Right lobe of liver (tissue), 4 donors: Measurements from ENCODE around the gene CDH23.

Source experiments
- POLR2A ChIP-seq: fragments of 450-650 bp; IDR thresholded peaks from one replicate; pipeline ENCODE4 v1.6.1; 2017; ENCODE audit warnings: antibody characterized with exemption, mild to moderate bottlenecking
- TF ChIP-seq, protein P1 (sequence below), 4 donors: fragments of 200-600 bp in 3 of 4; fragments of 450-650 bp in 1 of 4; IDR thresholded peaks; one replicate each; pipeline versions ENCODE4 v1.5.1 to v1.8.0; 2016 to 2022; ENCODE audit warnings: antibody characterized with exemption in 4 of 4, mild to moderate bottlenecking in 2 of 4
- donor health status: DM: no; HTN: no; CAD: no.
- donor health status: DM: no; HTN: no; CAD: no.
- donor health status: DM: no; HTN: yes; CAD: no.

DNA sequence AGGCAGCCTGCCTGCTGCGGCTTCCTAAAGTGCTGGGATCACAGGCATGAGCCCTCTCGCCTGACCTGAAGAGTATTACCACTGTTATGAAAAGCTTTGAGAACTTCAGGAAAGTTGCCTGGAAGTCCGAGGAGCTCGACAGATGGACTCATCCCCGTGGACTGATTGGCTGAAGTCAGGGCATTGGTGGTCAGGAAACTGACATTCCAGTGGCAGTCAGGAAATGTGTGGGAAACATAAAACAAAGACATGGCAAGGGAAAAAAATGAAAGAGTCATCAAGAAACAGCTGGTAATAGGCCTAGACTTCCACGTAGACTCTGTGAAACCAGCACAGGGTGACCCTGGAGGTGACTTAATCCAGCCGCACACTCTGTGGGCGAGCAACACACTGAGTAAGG is 123.3 kb downstream of the CDH23 start:
- TF ChIP-seq, protein P1, sequence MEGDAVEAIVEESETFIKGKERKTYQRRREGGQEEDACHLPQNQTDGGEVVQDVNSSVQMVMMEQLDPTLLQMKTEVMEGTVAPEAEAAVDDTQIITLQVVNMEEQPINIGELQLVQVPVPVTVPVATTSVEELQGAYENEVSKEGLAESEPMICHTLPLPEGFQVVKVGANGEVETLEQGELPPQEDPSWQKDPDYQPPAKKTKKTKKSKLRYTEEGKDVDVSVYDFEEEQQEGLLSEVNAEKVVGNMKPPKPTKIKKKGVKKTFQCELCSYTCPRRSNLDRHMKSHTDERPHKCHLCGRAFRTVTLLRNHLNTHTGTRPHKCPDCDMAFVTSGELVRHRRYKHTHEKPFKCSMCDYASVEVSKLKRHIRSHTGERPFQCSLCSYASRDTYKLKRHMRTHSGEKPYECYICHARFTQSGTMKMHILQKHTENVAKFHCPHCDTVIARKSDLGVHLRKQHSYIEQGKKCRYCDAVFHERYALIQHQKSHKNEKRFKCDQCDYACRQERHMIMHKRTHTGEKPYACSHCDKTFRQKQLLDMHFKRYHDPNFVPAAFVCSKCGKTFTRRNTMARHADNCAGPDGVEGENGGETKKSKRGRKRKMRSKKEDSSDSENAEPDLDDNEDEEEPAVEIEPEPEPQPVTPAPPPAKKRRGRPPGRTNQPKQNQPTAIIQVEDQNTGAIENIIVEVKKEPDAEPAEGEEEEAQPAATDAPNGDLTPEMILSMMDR (IDR thresholded peaks at IDR 0.05) = no peak
- TF ChIP-seq POLR2A = no peak
